Frontal cortex (tissue), 4 donors: ENCODE measurements around the gene NFS1. TPM values are rescaled to one million over a fixed set of nuclear protein-coding genes. Genes with fewer than 3 reads are reported as not detected.
A peak's percentile ranks its signal among the peaks of the same experiment; 100 is the strongest.
"Not testable (repeated sequence)": the region's sequence is repeated elsewhere in the genome, so short reads cannot be mapped to it uniquely, and the experiment has no call there.

Source experiments
- DNase-seq, 2 donors: peaks; one replicate each; pipeline ENCODE4 v3.0.0; 2012; ENCODE audit warnings: low spot score in 2 of 2
- FAIRE-seq: peaks from 2 replicates; lab custom pipeline; 2012; peaks lifted over from hg19 to GRCh38; lab: Jason Lieb, UNC
- total RNA-seq: library from RNA; depleted of rRNA; stranded (reverse); fragments of >200 nt; gene quantifications from one replicate; pipeline ENCODE4 v1.2.3, GENCODE V29; 2014
- donor health status: control.
- donor health status: control.
- donor health status: control.

NFS1 gene
- total RNA-seq, 1 donor from 2014 or later, result 23.6 TPM

DNA sequence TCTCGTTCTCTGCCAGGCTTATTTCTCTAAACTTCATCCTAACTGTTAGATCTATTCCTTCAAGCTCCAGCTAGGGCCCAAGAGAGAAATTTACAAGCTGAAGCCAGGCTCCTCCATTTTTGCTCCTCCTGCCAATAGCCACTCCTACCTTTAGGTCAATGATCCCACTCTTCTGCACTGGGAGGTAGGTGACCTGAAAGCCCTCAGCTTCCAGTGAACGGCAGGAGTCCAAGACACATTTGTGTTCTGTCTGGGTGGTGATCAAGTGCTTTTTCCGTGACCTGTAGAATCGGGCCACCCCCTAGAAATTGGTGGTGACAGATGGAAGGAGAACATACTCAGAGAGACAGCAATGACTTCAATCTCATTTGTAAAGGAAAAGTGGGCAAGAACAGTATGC lies 8.9 kb downstream of the NFS1 start:
- FAIRE-seq, result no peak

GRCh38 chr20:35686872-35687271 lies 12.3 kb downstream of the NFS1 start:
- FAIRE-seq, DNase-seq: not testable (repeated sequence)

More for the DNA sequence above, 8.9 kb downstream of the NFS1 start:
- DNase-seq, result no peak

- not testable (repeated sequence) for DNase-seq, FAIRE-seq
Measured at GRCh38 chr20:35685368-35685767, 13.8 kb downstream of the NFS1 start.

- FAIRE-seq (no peak), DNase-seq (no peak)
Measured at GRCh38 chr20:35681960-35682359, 17.2 kb downstream of the NFS1 start.

DNA sequence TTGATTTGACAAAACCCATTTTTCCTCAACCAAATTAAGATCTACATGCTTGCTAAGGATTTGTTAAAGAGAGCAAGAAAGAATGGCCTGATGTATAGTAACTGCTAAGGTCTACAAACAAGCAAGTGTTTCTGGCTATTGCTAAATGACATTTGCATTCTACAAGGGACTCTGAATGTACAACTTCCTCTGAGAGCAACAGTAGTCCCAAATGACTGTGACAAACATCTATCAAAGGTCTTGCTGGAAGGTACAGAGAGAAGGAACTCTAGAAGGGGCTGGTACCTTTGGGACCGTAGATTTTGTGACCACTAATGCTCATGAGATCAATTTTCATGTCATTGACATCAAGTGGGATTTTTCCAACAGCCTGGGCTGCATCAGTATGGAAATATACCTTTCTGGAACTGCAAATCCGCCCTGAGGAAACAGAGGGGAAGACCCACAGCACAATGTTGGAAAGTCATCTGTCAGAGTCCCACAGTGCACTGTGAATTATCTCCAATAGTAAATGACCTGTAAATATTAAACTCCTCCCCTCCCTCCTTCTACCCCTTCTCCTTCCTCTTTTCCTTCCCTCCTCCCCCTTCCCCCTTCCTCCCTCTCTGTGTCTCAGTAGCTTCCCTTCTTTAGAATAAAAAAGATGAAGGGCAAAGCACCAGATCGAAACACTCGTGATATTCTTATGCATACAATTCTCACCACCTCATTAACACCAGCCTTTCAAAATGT lies 18.5 kb downstream of the NFS1 start:
- DNase-seq (no peak), FAIRE-seq (no peak)

DNA sequence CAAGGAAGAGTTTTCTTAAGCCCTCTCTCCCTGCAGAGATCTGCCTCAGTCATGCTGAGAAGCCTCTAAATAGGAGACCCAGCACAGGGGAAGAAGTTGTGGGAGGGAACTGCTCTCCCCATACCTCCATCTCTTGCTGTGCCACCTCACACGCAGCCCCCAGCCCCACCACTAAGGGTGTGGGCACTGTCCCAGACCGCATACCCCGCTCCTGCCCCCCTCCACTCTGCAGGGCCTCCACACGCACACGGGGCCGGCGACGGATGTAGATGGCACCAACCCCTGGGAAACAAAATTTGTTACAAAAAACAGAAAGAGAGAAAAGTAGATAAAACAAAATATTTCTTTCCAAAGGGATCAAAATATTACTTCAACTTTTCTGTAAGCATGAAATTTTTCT lies 24.2 kb downstream of the NFS1 start:
- no peak for FAIRE-seq

GRCh38 chr20:35673884-35674283 lies 25.3 kb downstream of the NFS1 start:
- DNase-seq (no peak), FAIRE-seq (no peak)

More for the DNA sequence above, 24.2 kb downstream of the NFS1 start:
- no peak for DNase-seq

GRCh38 chr20:35669681-35670080 lies 29.5 kb downstream of the NFS1 start:
- FAIRE-seq (no peak), DNase-seq (no peak)

GRCh38 chr20:35669221-35669620 lies 29.9 kb downstream of the NFS1 start:
- no peak for FAIRE-seq
- DNase-seq, result no peak

DNA sequence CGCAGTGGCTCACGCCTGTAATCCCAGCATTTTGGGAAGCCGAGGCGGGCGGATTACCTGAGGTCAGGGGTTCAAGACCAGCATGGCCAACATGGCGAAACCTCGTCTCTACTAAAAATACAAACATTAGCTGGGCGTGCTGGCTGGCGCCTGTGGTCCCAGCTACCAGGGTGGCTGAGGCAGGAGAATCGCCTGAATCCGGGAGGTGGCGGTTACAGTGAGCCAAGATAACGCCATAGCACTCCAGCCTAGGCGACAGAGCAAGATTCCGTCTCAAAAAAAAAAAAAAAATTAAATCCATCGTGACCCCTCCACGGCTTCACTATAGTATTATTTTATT lies 33.2 kb downstream of the NFS1 start:
- DNase-seq, result no peak
- no peak for FAIRE-seq

DNA sequence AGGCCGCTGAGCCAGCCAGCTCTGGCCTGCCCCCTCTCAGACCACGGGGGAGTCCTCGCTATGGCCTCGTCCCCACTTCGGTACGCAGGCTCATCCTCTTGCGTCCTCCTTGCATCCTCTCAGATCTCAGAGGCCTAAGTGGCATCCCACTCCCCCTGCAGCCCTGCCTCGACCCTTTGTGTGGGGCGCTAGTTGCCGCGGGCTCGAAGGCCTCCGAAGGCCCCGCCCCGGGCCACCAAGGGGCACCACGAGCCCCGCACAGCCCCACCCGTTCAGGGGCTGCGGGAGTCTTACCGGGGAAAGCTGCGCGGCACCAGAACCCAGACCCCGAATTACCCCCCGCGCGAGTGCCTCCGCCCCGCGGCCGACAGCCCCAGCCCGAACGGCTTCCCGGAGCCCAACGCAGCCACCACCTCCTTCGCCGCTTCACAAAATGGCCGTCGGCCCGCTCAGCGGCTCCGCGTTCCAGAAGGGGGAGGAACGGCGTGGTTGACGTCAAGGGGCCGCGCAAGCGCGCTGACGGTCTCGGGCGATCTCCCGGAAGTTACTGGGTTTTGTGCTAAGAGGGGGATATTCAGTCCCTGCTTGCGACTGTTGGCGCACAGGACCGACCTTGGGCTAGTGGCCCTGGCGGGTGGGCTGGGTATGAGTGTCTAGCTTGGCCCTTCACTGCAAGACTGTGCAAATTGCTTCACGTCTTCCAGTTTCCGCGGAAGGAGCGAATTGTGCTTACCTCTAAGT lies 34.5 kb downstream of the NFS1 start, which contains the start of the genes CPNE1 and RBM12:
Gene CPNE1 (minus strand): TSS at position 435 of the 741 bp plus-strand sequence. CDS start 31,977 bp downstream, outside the sequence.
Gene RBM12 (minus strand): TSS at position 435 of the 741 bp plus-strand sequence. CDS start 9,578 bp downstream, outside the sequence.
- FAIRE-seq (no peak), DNase-seq (peak; percentile 91 to 97)

DNA sequence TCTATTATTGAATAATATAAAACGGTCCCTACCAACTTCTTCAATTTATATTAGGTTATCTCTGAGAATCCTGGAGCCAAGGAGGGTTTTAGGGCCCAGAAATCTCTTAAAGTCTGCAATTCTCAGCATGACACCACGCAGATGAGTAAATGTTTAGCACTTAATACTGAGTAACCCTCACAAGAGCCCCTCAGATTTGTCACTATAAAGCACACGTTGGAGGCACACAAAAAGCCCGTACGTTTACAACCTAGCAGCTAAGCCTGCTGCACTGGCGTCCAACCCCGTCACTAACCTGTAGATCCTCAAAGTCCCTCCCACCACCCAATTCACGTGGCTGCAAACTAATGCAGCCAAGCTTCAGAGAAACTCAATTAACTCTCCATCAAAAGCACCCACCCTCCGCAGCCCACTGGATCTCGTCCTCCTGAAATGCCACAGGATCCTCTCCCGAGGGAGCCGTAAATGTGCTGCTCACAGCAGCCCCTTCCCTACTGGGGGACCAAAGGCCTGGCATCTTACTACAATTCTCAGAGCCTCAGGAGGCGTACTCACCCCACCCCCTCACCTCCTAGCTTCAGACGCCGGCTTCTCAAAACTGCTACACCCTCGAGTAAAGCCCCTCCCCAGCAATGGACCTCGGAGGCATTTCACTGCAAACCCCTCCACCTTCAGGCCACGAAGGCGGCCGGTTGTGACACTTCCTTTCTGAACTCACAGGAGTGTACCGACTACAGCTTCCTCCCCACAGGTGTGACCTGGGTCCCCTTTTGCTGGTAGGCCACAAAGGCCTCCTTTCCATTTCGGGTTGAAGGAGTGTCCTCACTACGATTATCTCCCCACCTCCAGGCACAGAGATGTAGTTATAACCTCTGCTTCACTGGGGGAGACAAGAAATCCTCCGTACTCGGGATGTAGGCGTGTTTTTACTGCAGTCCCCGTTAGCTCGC lies 35.4 kb downstream of the NFS1 start:
- DNase-seq, result peak; percentile 15 to 20
- FAIRE-seq, result no peak

GRCh38 chr20:35662551-35662950 lies 36.6 kb downstream of the NFS1 start:
- DNase-seq (no peak), FAIRE-seq (no peak)

GRCh38 chr20:35661908-35662307 lies 37.2 kb downstream of the NFS1 start:
- FAIRE-seq, result no peak
- no peak for DNase-seq

- no peak for FAIRE-seq
Measured at GRCh38 chr20:35661053-35661452, 38.1 kb downstream of the NFS1 start.

DNA sequence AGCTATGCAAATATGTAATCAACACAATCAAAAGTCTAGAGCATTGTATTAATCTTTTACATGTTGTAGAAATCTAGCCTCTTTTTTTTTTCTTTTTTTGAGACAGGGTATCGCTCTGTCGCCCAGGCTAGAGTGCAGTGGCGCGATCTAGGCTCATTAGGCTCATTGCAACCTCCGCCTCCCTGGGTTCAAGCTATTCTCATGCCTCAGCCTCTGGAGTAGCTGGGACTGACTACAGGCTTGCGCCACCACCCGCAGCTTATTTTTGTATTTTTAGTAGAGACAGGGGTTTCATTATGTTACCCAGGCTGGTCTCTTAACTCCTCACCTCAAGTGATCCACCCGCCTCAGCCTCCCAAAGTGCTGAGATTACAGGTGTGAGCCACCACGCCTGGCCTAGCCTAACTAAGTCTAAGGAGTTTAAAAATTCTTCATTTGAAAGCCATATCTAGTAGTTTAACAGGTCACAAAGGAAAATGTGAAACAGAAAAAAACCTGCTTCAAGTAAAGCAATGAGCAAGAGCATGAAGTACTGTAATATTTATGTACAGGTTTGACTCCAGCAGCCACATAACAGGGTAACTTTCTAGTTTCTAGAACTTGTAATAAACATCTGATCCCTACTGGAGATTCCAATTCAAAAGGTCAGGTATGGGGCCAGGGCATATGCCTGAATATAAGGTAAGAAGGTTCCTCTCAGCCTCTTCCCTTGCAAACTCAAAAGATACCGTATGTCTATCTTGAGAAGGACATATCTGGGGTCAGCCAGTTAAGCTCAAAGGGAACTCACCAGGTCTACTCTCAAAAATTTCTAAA lies 38.8 kb downstream of the NFS1 start:
- FAIRE-seq (no peak), DNase-seq (no peak)

More at GRCh38 chr20:35661053-35661452, 38.1 kb downstream of the NFS1 start:
- no peak for DNase-seq

GRCh38 chr20:35657271-35657670 lies 41.9 kb downstream of the NFS1 start:
- DNase-seq (no peak), FAIRE-seq (no peak)

DNA sequence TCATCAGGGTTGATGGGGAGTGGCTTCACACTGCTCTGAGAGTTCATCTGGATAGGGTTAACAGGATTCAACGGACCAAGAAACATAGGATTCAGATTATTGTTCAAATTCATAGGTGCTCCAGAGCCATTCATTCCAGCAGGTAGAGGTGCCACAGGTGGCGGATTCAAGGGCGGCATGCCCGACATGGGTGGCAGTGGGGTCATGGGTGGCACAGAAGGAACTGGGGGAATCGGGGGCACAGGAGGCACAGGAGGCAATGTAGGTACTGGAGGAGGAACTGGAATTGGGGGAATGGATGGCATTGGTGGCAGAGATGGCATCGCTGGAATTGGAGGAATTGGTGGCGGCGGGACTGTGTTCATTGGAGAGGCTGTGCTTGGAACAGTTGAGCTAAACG lies 44.7 kb downstream of the NFS1 start:
- FAIRE-seq, result no peak
- no peak for DNase-seq

DNA sequence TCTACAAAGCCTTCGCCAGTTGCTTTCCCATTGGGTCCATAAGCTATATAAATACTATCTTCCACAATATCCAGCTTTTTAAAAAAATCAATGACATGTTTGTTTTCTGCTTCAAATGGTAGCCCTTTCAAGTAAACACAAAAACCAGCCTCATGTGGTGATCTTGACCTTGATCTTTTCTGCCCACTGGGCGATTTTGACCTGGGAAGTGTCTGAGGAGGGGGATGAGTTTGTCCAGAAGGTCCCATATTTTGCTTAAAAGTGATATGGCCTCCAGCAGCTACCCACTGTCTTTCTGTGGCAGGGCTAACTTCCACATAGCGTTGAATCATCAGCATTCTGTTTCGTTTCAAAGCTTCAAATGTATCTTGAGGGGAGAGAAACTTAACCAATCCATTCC lies 45.3 kb downstream of the NFS1 start:
- FAIRE-seq, result no peak
- no peak for DNase-seq
